ENCODE data around the gene HOXD12. TPM values are rescaled to one million over a fixed set of nuclear protein-coding genes. Genes with fewer than 3 reads are reported as not detected.

HOXD12 gene
- total RNA-seq, 1 donor from 2014 or later, result not detected

DNA sequence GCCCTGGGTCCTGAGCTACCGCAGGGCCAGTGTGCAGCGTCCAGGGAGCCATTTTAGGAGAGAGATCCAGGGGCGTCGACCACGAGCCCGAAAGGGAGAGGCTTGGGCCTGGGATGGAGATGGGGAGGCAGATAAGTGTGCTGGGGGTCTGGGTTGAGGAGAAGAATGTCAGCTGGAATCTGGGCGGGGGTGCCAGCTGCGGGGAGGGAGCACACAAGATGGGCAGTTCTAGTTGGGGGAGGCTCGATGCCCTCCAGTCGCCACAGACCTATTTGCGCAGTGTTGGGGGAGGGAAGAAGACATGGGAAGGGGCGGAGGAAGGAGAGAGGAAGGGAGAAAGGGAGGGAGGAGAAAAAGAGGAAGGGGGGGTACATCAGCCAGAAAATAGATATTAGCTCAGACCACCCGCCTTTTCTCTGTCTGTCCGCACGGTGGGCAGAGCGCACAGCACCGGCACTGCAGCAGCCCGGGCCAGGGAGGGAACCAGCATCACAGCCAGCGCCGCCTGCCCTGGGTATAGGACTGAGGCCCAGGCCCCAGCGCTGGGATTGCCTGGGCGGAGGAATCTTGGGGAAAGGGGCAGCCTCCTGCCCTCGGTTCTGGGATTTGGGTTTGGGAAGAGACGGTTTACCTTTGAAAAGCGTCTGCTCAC is 5.6 kb downstream of the HOXD12 start:
- no peak for DNase-seq (ENCODE audit: low spot score)

DNA sequence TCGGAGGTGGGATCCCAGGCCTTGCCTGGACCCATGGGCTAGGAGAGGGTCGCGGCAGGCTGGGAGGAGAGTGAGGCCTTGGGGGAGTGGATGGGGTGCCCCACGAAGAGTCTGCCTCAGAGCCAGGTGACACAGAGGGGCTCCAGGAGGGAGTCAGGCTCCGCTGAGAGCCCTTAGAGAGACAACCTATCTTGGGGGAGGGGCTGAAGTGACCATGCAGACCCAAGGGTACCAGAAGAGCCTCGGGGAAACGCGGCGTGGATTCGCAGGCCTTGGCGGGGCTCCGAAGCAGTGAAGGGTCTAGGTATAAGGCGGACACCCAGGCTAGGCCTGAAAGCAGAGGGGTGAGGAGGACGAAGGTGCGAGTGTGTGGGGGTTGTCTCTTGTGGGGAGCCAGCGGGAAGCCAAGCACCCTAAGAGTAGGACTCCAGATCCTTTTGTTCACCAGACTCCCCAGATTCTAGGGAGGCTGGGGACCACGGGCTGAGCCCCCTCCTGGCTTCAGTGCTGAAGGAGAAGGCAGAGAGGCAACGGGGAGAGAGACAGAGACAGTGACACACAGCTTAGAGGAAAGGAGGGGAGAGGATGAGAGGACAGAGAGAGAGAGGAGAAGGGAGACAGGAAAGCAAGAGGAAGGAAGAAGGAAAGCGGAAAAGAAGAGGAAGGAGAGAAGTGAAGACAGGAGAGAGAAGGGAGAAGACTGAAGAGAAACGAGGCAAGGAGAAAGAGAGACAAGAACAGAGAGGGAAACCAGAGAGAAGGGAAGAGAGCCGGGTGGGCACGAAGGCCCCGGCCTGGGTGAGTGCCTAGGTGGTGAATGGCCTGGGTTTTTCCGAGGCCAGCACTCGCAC is 6.4 kb downstream of the HOXD12 start:
- DNase-seq (ENCODE audit: low spot score), result peak; percentile 83

GRCh38 chr2:176106581-176107539 is 7.3 kb downstream of the HOXD12 start, which contains the start of gene HOXD11:
TSS of gene HOXD11 (plus strand) at chr2:176107280. CDS start at chr2:176107356, 76 bp downstream.
- DNase-seq (ENCODE audit: low spot score), result peak; percentile 89

DNA sequence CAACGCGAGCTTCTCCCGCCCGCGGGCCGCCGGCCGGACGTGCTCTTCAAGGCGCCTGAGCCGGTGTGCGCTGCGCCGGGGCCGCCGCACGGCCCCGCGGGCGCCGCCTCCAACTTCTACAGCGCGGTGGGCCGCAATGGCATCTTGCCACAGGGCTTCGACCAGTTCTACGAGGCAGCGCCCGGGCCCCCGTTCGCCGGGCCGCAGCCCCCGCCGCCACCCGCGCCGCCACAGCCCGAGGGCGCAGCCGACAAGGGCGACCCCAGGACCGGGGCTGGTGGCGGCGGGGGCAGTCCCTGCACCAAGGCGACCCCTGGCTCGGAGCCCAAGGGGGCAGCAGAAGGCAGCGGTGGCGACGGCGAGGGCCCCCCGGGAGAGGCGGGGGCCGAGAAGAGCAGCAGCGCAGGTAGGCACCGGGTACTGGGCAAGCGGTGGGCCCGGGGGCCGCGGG is 8.2 kb downstream of the HOXD12 start:
- peak; percentile 85 for DNase-seq (ENCODE audit: low spot score)

DNA sequence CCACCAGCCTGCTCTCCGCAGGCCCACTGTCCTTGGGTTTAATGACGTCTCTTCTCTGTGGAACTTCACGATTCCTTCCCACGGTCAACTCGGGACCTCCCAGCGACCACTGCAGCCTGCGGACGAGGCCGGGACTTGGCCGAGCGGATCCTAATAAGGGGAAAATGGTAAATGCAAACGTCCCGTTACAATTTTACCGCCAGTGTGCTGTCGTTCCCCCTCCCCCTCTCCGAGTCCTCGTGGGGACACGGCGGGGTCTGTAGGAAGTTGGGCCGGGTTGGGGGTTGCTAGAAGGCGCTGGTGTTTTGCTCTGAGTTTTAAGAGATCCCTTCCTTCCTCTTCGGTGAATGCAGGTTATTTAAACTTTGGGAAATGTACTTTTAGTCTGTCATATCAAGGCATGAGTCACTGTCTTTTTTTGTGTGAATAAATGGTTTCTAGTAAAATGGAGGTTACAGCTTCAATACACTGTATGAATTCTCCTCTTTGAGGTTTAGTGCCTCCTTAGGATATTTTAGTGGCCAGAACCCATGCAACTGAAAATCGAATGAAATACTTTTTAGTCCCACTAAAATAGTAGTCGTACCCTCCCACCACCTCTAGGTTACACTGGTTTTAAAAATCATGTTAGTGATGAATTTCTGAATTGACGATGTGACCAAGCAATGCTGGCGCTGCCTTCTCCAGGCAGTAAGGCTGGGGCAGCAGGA is 9.8 kb downstream of the HOXD12 start:
- no peak for DNase-seq (ENCODE audit: low spot score)

DNA sequence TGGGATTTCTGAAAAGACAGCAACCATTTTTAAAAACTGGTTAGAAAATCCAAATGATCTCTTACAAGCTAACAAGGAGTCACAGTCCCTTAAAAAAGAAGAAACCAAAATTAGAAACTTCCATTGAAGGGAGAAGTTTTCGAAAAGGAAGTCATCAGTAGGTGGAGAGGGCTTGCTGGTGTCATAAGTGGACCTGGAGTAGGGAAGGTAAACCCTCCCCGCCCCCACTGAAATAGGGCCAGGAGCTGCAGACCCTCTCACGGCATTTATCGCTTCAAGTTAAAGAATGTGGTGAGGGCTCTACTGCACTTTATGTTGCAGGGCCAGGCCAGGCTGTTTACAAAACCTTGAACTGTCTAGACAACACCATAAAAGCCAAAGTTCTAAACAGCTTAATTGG is 10.4 kb downstream of the HOXD12 start:
- no peak for DNase-seq (ENCODE audit: low spot score)

DNA sequence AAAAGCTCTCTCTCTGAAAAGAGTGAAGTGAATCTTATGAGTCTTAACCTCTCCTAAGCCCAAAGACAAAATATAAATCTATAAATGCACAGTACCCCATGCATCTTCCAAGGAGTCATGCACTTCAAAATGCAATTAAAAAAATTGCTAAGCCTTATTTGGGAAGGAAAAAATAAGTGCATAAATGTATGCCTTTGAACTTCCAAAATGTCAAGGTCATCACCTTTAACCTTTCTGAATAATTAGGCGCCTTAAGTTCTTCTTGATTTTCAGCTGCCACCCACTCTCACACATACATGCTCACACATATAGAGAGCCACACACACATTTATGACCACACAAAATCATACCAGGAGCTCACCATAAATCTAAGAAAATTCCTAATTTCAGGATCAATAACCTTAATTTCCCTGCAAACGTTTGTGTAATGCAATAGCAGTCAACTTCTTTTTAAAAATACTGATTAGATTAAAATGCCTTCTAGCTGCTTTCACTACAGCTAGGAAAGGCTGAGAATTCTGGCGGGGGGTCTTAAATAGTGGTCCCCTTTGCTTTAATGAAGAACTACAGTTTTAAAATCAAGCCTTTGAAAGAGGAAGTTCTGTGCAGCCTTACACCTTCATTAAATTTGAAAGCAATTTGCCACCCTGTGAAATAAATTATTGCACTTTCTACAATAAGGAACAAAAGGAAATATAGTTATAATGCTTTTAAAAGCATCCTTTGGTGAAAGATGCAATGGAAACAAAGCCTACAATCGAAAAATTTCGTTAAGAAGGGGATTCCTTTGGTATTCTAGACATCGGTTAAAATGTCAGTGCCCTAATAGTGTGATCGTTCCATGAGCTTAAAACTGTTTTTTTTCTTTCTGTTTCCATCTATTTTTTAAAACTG is 11.1 kb downstream of the HOXD12 start:
- DNase-seq (ENCODE audit: low spot score), result no peak

DNA sequence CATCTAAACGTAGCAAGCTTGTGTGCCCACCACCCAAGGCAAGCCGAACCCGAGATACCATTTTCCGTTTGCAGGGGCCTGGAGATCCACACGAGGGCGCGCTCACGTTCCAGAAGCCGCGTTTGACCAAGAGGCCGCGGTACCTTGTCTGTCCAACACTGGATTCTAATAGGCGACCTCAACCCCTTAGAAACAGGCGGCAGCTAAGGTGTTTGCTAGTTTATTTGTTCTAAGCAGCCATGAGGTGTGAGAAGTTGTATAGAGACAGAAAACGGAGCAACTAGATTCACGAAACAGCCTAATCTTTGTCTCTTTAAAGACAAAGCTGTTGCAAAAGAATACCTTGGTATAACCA is 11.7 kb downstream of the HOXD12 start:
- no peak for DNase-seq (ENCODE audit: low spot score)

GRCh38 chr2:176111846-176112374 is 12.3 kb downstream of the HOXD12 start:
- no peak for DNase-seq (ENCODE audit: low spot score)

DNA sequence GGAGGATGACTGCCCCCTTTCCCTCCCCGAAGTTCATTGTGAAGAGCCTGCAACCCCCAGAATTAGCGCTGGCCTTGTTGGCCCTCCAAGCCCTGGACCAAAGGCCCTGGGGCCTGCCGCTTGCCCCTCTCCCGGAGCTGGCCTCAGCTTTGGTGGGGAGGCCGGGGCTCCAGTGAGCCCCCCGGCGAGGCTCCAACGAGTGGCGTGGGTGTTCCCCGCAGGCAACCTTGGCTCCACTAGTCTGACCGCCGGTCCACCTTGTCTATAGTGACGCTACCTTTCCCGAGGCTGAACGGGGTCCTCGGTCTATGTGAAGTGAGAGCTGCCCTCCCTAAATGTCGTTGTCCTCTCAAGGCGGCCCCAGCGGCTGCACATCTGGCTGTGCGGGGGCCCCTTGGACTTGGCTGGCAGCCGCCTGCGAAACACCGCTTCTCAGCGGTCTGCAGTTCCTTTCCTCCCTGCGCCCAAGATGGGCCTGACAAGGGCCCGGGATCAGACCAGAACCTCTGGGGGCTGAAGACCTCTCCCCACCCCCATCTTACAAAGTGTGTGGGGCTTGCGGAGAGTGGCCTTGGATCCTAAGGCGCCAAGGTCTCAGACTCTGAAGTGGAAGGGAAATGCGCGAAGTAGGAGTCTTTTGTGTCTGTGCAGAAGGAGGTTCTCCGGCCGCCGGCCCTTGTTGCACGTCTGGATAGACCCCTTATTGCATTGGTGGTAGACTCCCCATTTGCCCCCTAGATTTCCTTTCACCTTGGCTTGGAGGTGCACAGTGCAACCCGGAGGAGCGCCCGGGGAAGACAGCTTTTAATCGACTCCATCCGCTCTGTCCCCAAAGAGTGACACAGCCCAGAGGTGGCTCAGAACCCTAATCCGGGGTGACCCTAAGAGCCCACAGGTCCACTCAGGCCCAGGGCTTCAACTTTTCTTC is 13.0 kb downstream of the HOXD12 start:
- no peak for DNase-seq (ENCODE audit: low spot score)

- no peak for DNase-seq (ENCODE audit: low spot score)
Measured at GRCh38 chr2:176114120-176114929, 14.7 kb downstream of the HOXD12 start.

DNA sequence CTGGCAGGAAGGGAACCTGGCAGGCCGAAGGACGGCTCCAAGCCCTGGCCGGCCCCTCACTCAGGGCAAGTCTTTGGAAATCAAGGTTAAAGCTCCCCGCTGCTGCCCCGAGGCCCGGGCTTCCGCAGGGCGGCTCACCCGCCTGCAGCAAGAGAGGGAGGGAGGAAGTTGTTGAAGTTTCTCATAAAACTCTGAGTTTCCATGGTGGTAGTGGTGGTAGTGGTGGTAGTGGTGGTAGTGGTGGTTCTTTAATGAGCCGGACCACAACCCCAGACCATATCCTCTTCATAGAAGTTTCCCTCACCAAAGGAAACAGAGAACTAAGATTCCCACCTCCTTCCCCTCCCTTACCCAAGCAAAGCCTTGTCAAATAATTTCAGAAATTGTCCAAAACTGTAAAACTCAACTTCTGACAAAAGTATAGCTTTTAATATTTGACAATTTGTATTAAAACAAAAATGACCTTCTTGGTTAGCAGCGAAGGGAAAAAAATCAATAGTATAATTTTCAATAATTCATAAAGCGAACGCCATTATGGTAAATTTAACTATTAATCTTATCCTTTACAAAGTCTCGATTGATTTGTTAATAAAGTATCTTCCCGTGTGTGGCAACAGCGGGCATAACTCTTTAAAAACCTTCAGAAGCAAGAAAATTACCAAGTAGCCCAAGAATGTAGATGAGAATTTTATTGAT is 15.5 kb downstream of the HOXD12 start:
- DNase-seq (ENCODE audit: low spot score), result no peak

- DNase-seq (ENCODE audit: low spot score), result peak; percentile 90
Measured at GRCh38 chr2:176115883-176116813, 16.6 kb downstream of the HOXD12 start, which contains the start of gene HOXD10. TSS of gene HOXD10 (plus strand) at chr2:176116778. CDS start at chr2:176116834, 56 bp downstream.

DNA sequence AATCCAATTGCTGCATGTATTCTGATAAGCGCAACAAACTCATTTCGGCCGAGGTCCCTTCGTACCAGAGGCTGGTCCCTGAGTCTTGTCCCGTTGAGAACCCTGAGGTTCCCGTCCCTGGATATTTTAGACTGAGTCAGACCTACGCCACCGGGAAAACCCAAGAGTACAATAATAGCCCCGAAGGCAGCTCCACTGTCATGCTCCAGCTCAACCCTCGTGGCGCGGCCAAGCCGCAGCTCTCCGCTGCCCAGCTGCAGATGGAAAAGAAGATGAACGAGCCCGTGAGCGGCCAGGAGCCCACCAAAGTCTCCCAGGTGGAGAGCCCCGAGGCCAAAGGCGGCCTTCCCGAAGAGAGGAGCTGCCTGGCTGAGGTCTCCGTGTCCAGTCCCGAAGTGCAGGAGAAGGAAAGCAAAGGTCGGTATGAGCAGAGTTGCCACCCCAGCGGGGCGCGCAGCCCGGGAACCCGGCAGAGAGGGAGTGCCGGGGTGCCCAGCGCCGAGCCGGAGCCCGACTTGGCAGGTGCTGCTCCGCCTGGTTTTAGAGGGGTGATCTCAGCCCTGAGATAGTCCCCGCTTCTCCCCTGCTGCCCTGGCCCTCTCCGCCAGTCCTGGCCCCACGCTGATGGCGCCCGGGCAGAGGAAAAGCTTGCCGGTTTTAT is 17.7 kb downstream of the HOXD12 start:
- DNase-seq (ENCODE audit: low spot score), result peak; percentile 82

GRCh38 chr2:176117823-176118371 is 18.3 kb downstream of the HOXD12 start:
- peak; percentile 84 for DNase-seq (ENCODE audit: low spot score)
